ENCODE data around the gene CEP78. TPM values are rescaled to one million over a fixed set of nuclear protein-coding genes. Genes with fewer than 3 reads are reported as not detected.

CEP78 gene
- total RNA-seq, 2 donors from 2014 or later = 52.8 to 71.6 TPM

- no peaks in the 10 kb centered on the region for H3K9me3 ChIP-seq (ENCODE audit: control insufficient read depth, low read length)
- WGBS, 2 experiments (ENCODE audit: insufficient coverage in 1 of 2, insufficient read length in 1 of 2) = 86% methylated on average over 1 of the region's 1 CpG
- peaks cover 6% of the 10 kb centered on the region for H3K4me1 Mint-ChIP-seq
These were observed 47.3 kb upstream of the CEP78 start for GRCh38 chr9:78188594-78188993.

DNA sequence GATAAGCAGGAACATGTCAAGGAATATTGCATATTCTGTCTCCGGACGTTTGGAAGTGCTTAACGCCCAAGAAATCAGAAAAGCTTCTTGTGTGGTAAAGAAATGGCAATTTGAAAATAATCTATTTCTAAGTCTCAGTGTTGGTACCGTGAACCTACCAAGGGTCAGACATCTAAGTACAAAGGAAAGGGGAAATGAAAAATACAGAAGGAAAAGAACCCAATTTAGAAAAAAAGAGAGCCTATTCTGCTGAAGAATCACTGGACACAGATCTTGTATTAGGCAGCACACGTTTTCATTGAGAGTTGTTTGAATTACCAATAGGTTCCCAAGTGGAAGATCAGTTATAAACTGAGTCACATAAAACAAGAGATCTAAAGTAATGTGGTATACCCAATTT is 46.9 kb upstream of the CEP78 start:
- Mint-ChIP-seq H3K9me3 (no peaks in the 10 kb centered on the region), H3K4me1 (peaks cover 6% of the 10 kb centered on the region), H3K27ac (no peak overlapping the region), H3K4me3 (no peak overlapping the region), H3K27me3 (ENCODE audit: insufficient read depth) (no peaks in the 10 kb centered on the region), H3K36me3 (ENCODE audit: low read depth) (no peaks in the 10 kb centered on the region)
- 92 to 94% methylated on average over 5 of the region's 5 CpGs for WGBS, 2 experiments (ENCODE audit: insufficient coverage in 1 of 2, insufficient read length in 1 of 2)
- no peak for DNase-seq
- TF ChIP-seq, protein P1, sequence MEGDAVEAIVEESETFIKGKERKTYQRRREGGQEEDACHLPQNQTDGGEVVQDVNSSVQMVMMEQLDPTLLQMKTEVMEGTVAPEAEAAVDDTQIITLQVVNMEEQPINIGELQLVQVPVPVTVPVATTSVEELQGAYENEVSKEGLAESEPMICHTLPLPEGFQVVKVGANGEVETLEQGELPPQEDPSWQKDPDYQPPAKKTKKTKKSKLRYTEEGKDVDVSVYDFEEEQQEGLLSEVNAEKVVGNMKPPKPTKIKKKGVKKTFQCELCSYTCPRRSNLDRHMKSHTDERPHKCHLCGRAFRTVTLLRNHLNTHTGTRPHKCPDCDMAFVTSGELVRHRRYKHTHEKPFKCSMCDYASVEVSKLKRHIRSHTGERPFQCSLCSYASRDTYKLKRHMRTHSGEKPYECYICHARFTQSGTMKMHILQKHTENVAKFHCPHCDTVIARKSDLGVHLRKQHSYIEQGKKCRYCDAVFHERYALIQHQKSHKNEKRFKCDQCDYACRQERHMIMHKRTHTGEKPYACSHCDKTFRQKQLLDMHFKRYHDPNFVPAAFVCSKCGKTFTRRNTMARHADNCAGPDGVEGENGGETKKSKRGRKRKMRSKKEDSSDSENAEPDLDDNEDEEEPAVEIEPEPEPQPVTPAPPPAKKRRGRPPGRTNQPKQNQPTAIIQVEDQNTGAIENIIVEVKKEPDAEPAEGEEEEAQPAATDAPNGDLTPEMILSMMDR (conservative IDR thresholded peaks at IDR 0.05) = no peak
- no peak overlapping the region for H3K4me3 ChIP-seq (ENCODE audit: low read length)
- no peaks in the 10 kb centered on the region for H3K4me1 ChIP-seq (ENCODE audit: control insufficient read depth, insufficient read depth, low read length)
- H3K9me3 ChIP-seq (ENCODE audit: control insufficient read depth, low read length) = no peaks in the 10 kb centered on the region
- H3K9ac ChIP-seq (ENCODE audit: extremely low read depth, low read length, poor library complexity, severe bottlenecking) = no peak overlapping the region
- H3K27ac ChIP-seq (ENCODE audit: low read depth, low read length) = no peak overlapping the region
- H3K27me3 ChIP-seq (ENCODE audit: control insufficient read depth, insufficient read depth, low read length, poor library complexity, severe bottlenecking) = no peaks in the 10 kb centered on the region
- no peaks in the 10 kb centered on the region for H3K36me3 ChIP-seq (ENCODE audit: control insufficient read depth, insufficient read depth, low read length)

More at GRCh38 chr9:78188594-78188993, 47.3 kb upstream of the CEP78 start:
- H3K4me3 Mint-ChIP-seq = no peak overlapping the region
- H3K27ac Mint-ChIP-seq = no peak overlapping the region
- TF ChIP-seq, protein P1 (conservative IDR thresholded peaks at IDR 0.05) = no peak
- Histone ChIP-seq H3K9ac (ENCODE audit: extremely low read depth, low read length, poor library complexity, severe bottlenecking) (no peak overlapping the region), H3K27ac (ENCODE audit: low read depth, low read length) (no peak overlapping the region), H3K4me1 (ENCODE audit: control insufficient read depth, insufficient read depth, low read length) (no peaks in the 10 kb centered on the region), H3K27me3 (ENCODE audit: control insufficient read depth, insufficient read depth, low read length, poor library complexity, severe bottlenecking) (no peaks in the 10 kb centered on the region), H3K36me3 (ENCODE audit: control insufficient read depth, insufficient read depth, low read length) (no peaks in the 10 kb centered on the region), H3K4me3 (ENCODE audit: low read length) (no peak overlapping the region)
- DNase-seq = no peak
- H3K27me3 Mint-ChIP-seq (ENCODE audit: insufficient read depth) = no peaks in the 10 kb centered on the region
- no peaks in the 10 kb centered on the region for H3K9me3 Mint-ChIP-seq
- H3K36me3 Mint-ChIP-seq (ENCODE audit: low read depth) = no peaks in the 10 kb centered on the region

GRCh38 chr9:78189461-78189860 is 46.4 kb upstream of the CEP78 start:
- Histone ChIP-seq H3K4me3 (ENCODE audit: low read length) (no peak overlapping the region), H3K27me3 (ENCODE audit: control insufficient read depth, insufficient read depth, low read length, poor library complexity, severe bottlenecking) (no peaks in the 10 kb centered on the region), H3K36me3 (ENCODE audit: control insufficient read depth, insufficient read depth, low read length) (no peaks in the 10 kb centered on the region), H3K4me1 (ENCODE audit: control insufficient read depth, insufficient read depth, low read length) (no peaks in the 10 kb centered on the region), H3K9me3 (ENCODE audit: control insufficient read depth, low read length) (no peaks in the 10 kb centered on the region), H3K27ac (ENCODE audit: low read depth, low read length) (no peak overlapping the region), H3K9ac (ENCODE audit: extremely low read depth, low read length, poor library complexity, severe bottlenecking) (no peak overlapping the region)
- DNase-seq = no peak
- no peaks in the 10 kb centered on the region for H3K9me3 Mint-ChIP-seq
- TF ChIP-seq, protein P1 (conservative IDR thresholded peaks at IDR 0.05) = no peak
- no peaks in the 10 kb centered on the region for H3K27me3 Mint-ChIP-seq (ENCODE audit: insufficient read depth)
- no peak overlapping the region for H3K27ac Mint-ChIP-seq
- no peak overlapping the region for H3K4me3 Mint-ChIP-seq
- peaks cover 6% of the 10 kb centered on the region for H3K4me1 Mint-ChIP-seq
- H3K36me3 Mint-ChIP-seq (ENCODE audit: low read depth) = no peaks in the 10 kb centered on the region
- WGBS, 2 experiments (ENCODE audit: insufficient coverage in 1 of 2, insufficient read length in 1 of 2) = 88 to 92% methylated on average over 5 of the region's 5 CpGs
